Measurements from ENCODE around the gene TPMT.

Gene TPMT

GRCh38 chr6:18186540-18187250 is 31.8 kb upstream of the TPMT start:
- Histone ChIP-seq H4K5ac (ENCODE audit: low read length) (no peak overlapping the region), H3K9ac (ENCODE audit: low read length) (no peak overlapping the region), H2BK5ac (ENCODE audit: low read length) (no peak overlapping the region), H3K27ac (ENCODE audit: low read depth, low read length) (no peak overlapping the region), H3K79me2 (ENCODE audit: control insufficient read depth, insufficient read depth, low read length) (no peaks in the 10 kb centered on the region), H3K36me3 (ENCODE audit: control insufficient read depth, insufficient read depth, low read length) (no peaks in the 10 kb centered on the region), H3K4ac (ENCODE audit: low read depth, low read length) (no peak overlapping the region), H3K23ac (ENCODE audit: low read length) (no peak overlapping the region), H3K4me3 (ENCODE audit: low read length) (no peak overlapping the region), H2BK120ac (ENCODE audit: low read depth, low read length) (no peak overlapping the region), H2AK5ac (ENCODE audit: low read length) (no peak overlapping the region), H3K56ac (ENCODE audit: low read length) (no peak overlapping the region), H2BK15ac (replicated peaks; ENCODE audit: low read depth) (no peak overlapping the region), H3K27me3 (ENCODE audit: insufficient read depth, low read length, poor library complexity) (no peaks in the 10 kb centered on the region), H4K8ac (ENCODE audit: low read depth, low read length) (no peak overlapping the region), H3K4me2 (ENCODE audit: low read length) (no peak overlapping the region), H3K4me1 (ENCODE audit: control insufficient read depth, low read depth, low read length) (peaks cover 6% of the 10 kb centered on the region), H3K18ac (ENCODE audit: low read length) (peak overlapping the region; percentile 61), H3K79me1 (ENCODE audit: low read length) (no peaks in the 10 kb centered on the region)
- peak; percentile 66 for DNase-seq
- no CpG with 5 or more reads among the region's 4 CpGs for WGBS (ENCODE audit: extremely low coverage, insufficient coverage, low lambda C conversion rate)

- Histone ChIP-seq H3K18ac (ENCODE audit: low read length) (no peak overlapping the region), H4K8ac (ENCODE audit: low read depth, low read length) (no peak overlapping the region), H2BK15ac (replicated peaks; ENCODE audit: low read depth) (no peak overlapping the region), H2BK120ac (ENCODE audit: low read depth, low read length) (no peak overlapping the region), H3K9ac (ENCODE audit: low read length) (no peak overlapping the region), H4K5ac (ENCODE audit: low read length) (no peak overlapping the region), H3K79me2 (ENCODE audit: control insufficient read depth, insufficient read depth, low read length) (no peaks in the 10 kb centered on the region), H3K23ac (ENCODE audit: low read length) (no peak overlapping the region), H2AK5ac (ENCODE audit: low read length) (no peak overlapping the region), H3K27me3 (ENCODE audit: insufficient read depth, low read length, poor library complexity) (no peaks in the 10 kb centered on the region), H3K56ac (ENCODE audit: low read length) (peak overlapping the region; percentile 6), H3K4me2 (ENCODE audit: low read length) (no peak overlapping the region), H3K36me3 (ENCODE audit: control insufficient read depth, insufficient read depth, low read length) (no peaks in the 10 kb centered on the region), H3K4me1 (ENCODE audit: control insufficient read depth, low read depth, low read length) (peaks cover 6% of the 10 kb centered on the region), H3K79me1 (ENCODE audit: low read length) (no peaks in the 10 kb centered on the region), H3K4me3 (ENCODE audit: low read length) (no peak overlapping the region), H2BK5ac (ENCODE audit: low read length) (peak overlapping the region; percentile 51), H3K27ac (ENCODE audit: low read depth, low read length) (peak overlapping the region; percentile 32), H3K4ac (ENCODE audit: low read depth, low read length) (no peak overlapping the region)
- WGBS (ENCODE audit: extremely low coverage, insufficient coverage, low lambda C conversion rate), result no CpG with 5 or more reads among the region's 2 CpGs
- DNase-seq, result peak; percentile 68
These were observed 31.2 kb upstream of the TPMT start for GRCh38 chr6:18186033-18186432.

GRCh38 chr6:18185624-18186023 is 30.7 kb upstream of the TPMT start:
- Histone ChIP-seq H3K79me1 (ENCODE audit: low read length) (no peaks in the 10 kb centered on the region), H2AK5ac (ENCODE audit: low read length) (no peak overlapping the region), H2BK15ac (replicated peaks; ENCODE audit: low read depth) (no peak overlapping the region), H3K18ac (ENCODE audit: low read length) (peak overlapping the region; percentile 51), H3K4me1 (ENCODE audit: control insufficient read depth, low read depth, low read length) (peaks cover 6% of the 10 kb centered on the region), H3K23ac (ENCODE audit: low read length) (no peak overlapping the region), H3K9ac (ENCODE audit: low read length) (no peak overlapping the region), H2BK5ac (ENCODE audit: low read length) (no peak overlapping the region), H3K27ac (ENCODE audit: low read depth, low read length) (peak overlapping the region; percentile 44), H3K79me2 (ENCODE audit: control insufficient read depth, insufficient read depth, low read length) (no peaks in the 10 kb centered on the region), H3K4me3 (ENCODE audit: low read length) (no peak overlapping the region), H3K27me3 (ENCODE audit: insufficient read depth, low read length, poor library complexity) (no peaks in the 10 kb centered on the region), H2BK120ac (ENCODE audit: low read depth, low read length) (no peak overlapping the region), H4K5ac (ENCODE audit: low read length) (no peak overlapping the region), H3K4me2 (ENCODE audit: low read length) (no peak overlapping the region), H3K36me3 (ENCODE audit: control insufficient read depth, insufficient read depth, low read length) (no peaks in the 10 kb centered on the region), H4K8ac (ENCODE audit: low read depth, low read length) (no peak overlapping the region), H3K4ac (ENCODE audit: low read depth, low read length) (no peak overlapping the region), H3K56ac (ENCODE audit: low read length) (no peak overlapping the region)
- DNase-seq, result peak; percentile 81
- no CpG with 5 or more reads among the region's 1 CpG for WGBS (ENCODE audit: extremely low coverage, insufficient coverage, low lambda C conversion rate)

- Histone ChIP-seq H4K8ac (ENCODE audit: low read depth, low read length) (no peak overlapping the region), H2BK120ac (ENCODE audit: low read depth, low read length) (peak overlapping the region; percentile 73), H2BK15ac (replicated peaks; ENCODE audit: low read depth) (no peak overlapping the region), H3K18ac (ENCODE audit: low read length) (no peak overlapping the region), H3K79me2 (ENCODE audit: control insufficient read depth, insufficient read depth, low read length) (no peaks in the 10 kb centered on the region), H2BK5ac (ENCODE audit: low read length) (no peak overlapping the region), H3K4me3 (ENCODE audit: low read length) (no peak overlapping the region), H3K9ac (ENCODE audit: low read length) (no peak overlapping the region), H4K5ac (ENCODE audit: low read length) (no peak overlapping the region), H3K23ac (ENCODE audit: low read length) (no peak overlapping the region), H3K56ac (ENCODE audit: low read length) (no peak overlapping the region), H3K4me1 (ENCODE audit: control insufficient read depth, low read depth, low read length) (peaks cover 6% of the 10 kb centered on the region), H3K27ac (ENCODE audit: low read depth, low read length) (no peak overlapping the region), H3K4me2 (ENCODE audit: low read length) (no peak overlapping the region), H3K27me3 (ENCODE audit: insufficient read depth, low read length, poor library complexity) (no peaks in the 10 kb centered on the region), H3K4ac (ENCODE audit: low read depth, low read length) (no peak overlapping the region), H3K36me3 (ENCODE audit: control insufficient read depth, insufficient read depth, low read length) (no peaks in the 10 kb centered on the region), H2AK5ac (ENCODE audit: low read length) (no peak overlapping the region), H3K79me1 (ENCODE audit: low read length) (no peaks in the 10 kb centered on the region)
- no peak for DNase-seq
- no CpG with 5 or more reads among the region's 4 CpGs for WGBS (ENCODE audit: extremely low coverage, insufficient coverage, low lambda C conversion rate)
These were observed 28.9 kb upstream of the TPMT start for GRCh38 chr6:18183766-18184165.

- no CpG with 5 or more reads among the region's 4 CpGs for WGBS (ENCODE audit: extremely low coverage, insufficient coverage, low lambda C conversion rate)
- Histone ChIP-seq H3K56ac (ENCODE audit: low read length) (no peak overlapping the region), H2BK120ac (ENCODE audit: low read depth, low read length) (peak overlapping the region; percentile 73), H3K4me3 (ENCODE audit: low read length) (no peak overlapping the region), H2BK15ac (replicated peaks; ENCODE audit: low read depth) (no peak overlapping the region), H3K23ac (ENCODE audit: low read length) (no peak overlapping the region), H3K36me3 (ENCODE audit: control insufficient read depth, insufficient read depth, low read length) (no peaks in the 10 kb centered on the region), H3K9ac (ENCODE audit: low read length) (no peak overlapping the region), H3K4me2 (ENCODE audit: low read length) (no peak overlapping the region), H3K4me1 (ENCODE audit: control insufficient read depth, low read depth, low read length) (peaks cover 6% of the 10 kb centered on the region), H4K8ac (ENCODE audit: low read depth, low read length) (no peak overlapping the region), H3K79me2 (ENCODE audit: control insufficient read depth, insufficient read depth, low read length) (no peaks in the 10 kb centered on the region), H3K27ac (ENCODE audit: low read depth, low read length) (no peak overlapping the region), H3K79me1 (ENCODE audit: low read length) (no peaks in the 10 kb centered on the region), H3K4ac (ENCODE audit: low read depth, low read length) (no peak overlapping the region), H2AK5ac (ENCODE audit: low read length) (no peak overlapping the region), H3K18ac (ENCODE audit: low read length) (no peak overlapping the region), H2BK5ac (ENCODE audit: low read length) (no peak overlapping the region), H4K5ac (ENCODE audit: low read length) (no peak overlapping the region), H3K27me3 (ENCODE audit: insufficient read depth, low read length, poor library complexity) (no peaks in the 10 kb centered on the region)
- no peak for DNase-seq
These were observed 27.7 kb upstream of the TPMT start for GRCh38 chr6:18182568-18182967.
